Stimulated activated CD8-positive, alpha-beta memory T cell treated with anti-CD3 and anti-CD28 coated beads, Interleukin-2, amount 100 ng/mL, for 48 hours (primary cell): ENCODE results near the gene RNU1-4.
"Not testable (repeated sequence)": the region's sequence is repeated elsewhere in the genome, so short reads cannot be mapped to it uniquely, and the experiment has no call there.

Experiments used
- DNase-seq, 2 donors: peaks; one replicate each; pipeline ENCODE4 v3.0.0-alpha.2; 2020; ENCODE audit warnings: low read depth in 2 of 2

The RNU1-4 gene

DNA sequence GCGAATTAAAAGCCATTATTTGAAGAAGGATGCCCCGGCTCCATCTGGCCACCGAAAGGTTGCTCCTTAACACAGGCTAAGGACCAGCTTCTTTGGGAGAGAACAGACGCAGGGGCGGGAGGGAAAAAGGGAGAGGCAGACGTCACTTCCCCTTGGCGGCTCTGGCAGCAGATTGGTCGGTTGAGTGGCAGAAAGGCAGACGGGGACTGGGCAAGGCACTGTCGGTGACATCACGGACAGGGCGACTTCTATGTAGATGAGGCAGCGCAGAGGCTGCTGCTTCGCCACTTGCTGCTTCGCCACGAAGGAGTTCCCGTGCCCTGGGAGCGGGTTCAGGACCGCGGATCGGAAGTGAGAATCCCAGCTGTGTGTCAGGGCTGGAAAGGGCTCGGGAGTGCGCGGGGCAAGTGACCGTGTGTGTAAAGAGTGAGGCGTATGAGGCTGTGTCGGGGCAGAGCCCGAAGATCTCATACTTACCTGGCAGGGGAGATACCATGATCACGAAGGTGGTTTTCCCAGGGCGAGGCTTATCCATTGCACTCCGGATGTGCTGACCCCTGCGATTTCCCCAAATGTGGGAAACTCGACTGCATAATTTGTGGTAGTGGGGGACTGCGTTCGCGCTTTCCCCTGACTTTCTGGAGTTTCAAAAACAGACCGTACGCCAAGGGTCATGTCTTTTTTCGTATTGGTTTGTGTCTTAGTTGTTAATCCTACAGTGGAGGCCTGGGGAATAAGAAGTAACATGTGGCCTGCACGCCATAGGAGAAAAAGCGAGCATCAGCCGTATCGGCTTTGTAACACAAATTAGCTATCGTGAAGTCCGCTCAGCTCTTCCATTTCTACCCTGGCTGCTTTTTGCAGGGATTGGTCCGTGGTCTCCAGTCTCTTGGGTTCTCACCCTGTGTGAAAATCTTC is at the start of gene RNU1-4:
Gene RNU1-4 (plus strand): TSS at position 470 of the 918 bp plus-strand sequence.
- not testable (repeated sequence) for DNase-seq

- not testable (repeated sequence) for DNase-seq
Observed at GRCh38 chr1:16690971-16691682, 49.2 kb upstream of the RNU1-4 start.

DNA sequence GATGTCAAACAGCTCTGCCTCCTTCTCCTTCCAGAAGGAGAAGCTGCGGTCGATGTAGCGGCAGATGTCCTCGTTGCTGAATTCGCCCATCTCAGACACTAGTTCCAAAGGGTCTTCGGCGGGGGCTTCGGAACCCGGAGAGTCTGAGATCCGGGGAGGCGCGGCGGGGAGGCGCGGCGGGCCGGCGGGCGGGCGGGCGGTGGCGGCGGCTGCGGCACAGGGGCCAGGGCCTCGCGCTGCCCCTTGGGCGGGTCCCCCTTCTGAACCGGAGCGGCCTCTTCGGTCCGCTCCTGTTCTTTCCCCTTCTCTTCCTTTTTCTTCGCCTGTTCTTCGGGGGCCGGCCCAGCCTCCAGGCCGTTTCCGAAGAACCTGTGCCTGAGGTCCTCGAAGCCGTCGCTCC is 48.0 kb upstream of the RNU1-4 start:
- DNase-seq = not testable (repeated sequence)

DNA sequence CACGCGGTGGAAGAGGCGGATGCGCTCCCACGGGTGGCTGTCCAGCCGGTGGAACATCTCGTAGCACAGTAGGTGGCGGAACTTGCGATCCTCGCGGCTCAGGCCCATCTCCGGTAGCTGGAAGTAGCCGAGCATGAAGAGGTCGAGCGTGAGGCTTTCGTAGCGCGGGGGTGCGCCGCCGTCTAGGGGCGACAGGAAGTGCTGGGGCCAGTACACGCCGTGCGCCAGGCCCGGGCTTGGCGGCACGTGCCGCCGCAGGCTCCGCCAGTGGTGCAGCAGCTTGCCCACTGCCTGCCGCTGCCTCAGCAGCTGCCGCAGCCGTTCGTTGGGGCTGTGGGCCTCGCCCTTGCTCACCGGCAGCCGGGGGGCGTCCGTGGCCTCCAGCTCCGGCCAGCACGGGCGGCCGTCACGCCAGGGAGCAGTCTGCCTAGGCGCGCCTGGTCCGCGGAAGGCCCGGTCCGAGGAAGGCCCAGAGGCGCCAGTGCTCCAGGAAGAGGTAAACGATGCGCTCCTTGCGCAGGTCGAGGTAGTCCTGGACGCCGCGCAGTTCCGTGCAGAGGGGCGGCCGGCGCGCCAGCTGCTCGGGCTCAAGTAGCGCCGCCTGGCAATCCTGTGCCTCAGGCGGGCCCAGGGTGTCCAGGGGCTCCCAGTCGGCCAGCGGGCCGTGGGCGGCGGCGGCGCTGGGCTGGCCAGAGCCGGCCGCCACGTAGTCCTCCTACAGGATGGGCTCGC is 47.4 kb upstream of the RNU1-4 start:
- not testable (repeated sequence) for DNase-seq

- DNase-seq = not testable (repeated sequence)
Observed at GRCh38 chr1:16693449-16694307, 46.6 kb upstream of the RNU1-4 start.

DNA sequence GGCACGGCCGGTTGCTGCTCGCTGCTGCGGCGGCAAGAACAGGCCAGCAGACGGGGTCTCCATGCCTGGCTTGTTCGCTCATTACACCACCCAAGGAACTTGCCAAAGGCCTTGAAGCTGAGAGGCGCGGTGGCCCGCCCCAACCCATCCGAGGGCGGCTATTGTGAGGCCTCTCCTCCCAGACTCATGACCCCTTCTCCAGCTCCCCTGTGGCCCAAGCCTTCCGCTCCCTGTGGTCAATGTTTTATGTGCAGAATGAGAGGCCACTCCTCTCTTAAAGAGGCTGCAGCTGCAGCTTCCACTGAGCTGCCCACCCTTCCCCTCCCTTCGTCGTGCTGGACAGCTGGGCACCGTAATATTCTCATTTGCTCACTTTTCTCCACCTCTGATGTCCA is 46.0 kb upstream of the RNU1-4 start:
- DNase-seq = not testable (repeated sequence)

- DNase-seq = not testable (repeated sequence)
Observed at GRCh38 chr1:16696507-16697150, 43.7 kb upstream of the RNU1-4 start.

DNA sequence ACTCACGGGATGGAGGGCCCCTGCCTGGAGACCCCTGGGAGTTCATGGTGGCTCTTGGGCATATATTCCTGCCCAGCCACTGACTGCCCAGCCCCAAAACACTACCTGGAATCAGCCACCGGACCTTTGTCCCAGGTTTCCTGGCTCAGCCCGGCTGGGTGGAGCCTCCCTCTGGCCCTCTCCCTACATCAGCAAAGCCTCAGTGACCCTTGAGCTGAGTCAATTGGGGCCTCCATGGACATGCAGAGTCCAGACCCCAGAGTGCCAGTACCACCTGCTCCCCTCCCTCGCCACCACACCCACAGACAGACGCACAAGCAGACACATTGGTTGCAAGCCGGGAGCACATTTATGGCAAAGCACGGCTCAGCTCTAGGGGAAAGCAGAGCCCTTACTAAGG is 43.2 kb upstream of the RNU1-4 start:
- not testable (repeated sequence) for DNase-seq

- DNase-seq = not testable (repeated sequence)
Observed at GRCh38 chr1:16699440-16699839, 40.9 kb upstream of the RNU1-4 start.

- not testable (repeated sequence) for DNase-seq
Observed at GRCh38 chr1:16700138-16700895, 40.0 kb upstream of the RNU1-4 start.

- not testable (repeated sequence) for DNase-seq
Observed at GRCh38 chr1:16701189-16701588, 39.1 kb upstream of the RNU1-4 start.

DNA sequence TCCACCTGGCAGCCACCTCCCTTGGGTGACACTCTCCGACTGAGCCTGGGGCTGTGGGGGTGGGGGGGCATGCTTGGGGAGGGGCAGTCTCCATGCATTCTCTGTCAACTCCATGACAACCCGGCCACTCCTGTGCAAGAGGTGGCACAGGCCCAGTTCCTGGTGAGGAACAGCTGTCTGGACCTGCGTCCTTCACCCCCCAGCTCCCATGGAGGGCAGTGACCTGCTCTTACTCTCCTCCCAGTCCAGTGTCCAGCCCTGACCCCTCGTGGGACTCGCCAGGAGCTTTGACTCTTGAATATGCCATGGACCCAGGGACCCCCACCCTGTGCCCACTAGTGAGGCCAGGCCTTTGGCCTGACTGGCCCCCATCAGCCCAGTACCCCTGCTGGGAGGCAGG is 38.0 kb upstream of the RNU1-4 start:
- not testable (repeated sequence) for DNase-seq

- DNase-seq = not testable (repeated sequence)
Observed at GRCh38 chr1:16703141-16703540, 37.2 kb upstream of the RNU1-4 start.

DNA sequence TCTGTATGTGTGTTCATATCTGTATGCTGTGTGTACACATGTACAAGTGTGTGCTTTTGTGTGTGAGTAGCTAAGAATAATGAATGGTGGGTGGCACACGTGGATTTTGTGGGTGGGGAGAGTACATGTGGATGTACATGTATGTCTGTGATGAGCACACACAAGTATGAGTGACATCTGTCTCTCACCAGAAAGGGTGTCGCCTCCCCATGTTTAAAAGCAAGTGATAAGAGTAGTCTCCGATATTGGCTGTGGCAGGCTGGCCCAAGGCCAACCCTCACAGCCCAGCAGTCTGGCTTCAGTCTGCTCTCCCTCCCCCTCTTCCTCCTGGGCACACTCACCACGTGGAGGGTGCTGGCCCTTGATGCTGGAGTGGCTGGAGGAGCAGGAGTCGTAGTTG is 36.7 kb upstream of the RNU1-4 start:
- not testable (repeated sequence) for DNase-seq

DNA sequence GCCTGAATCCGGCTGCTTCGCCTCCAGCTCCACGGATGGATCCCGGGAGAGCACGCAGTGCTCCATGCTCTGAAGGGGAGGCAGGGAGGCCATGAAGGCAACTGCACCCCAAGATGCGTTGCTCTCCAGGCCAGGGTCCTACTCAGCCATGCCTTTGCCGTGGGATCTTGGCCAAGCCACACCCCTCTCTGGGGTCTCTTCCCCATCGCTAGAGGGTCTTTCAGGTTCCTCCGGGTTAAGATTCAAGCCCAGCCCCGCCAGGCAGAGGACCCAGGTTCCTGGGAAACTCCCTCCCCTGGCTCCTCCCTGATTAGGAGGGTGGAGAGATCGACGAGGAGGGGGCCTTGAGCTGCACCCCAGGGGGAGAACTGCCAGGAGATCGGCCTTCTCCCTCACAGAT is 36.2 kb upstream of the RNU1-4 start:
- not testable (repeated sequence) for DNase-seq

DNA sequence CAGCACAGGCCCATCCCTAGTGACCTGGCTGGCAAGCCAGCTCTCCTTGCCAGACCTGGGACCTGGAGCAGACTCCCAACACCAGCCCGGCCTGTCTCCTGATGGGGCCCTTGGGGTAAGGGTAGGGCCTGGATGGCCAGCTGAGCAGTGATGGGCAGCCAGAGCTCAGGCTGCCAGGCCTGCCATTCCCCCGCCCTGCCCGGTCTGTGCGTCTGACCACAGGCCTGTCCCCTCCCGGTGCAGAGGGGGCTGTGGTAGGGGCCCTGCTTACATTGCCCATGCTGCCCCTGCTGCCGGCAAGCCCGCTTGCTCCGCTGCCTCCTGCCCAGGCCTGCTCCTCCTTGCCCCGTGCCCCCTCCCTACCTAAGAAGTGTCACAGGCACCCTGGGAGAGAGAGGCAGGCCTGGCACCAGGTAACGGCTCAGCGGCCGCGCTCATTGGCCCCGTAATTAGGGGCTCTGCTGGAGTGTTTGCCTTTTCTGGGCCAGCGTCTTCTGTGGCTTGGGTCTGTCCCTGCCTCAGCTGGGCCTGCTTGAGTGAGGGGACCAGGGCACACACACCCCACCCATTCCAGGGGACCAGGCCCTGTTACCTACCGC is 35.7 kb upstream of the RNU1-4 start:
- DNase-seq = not testable (repeated sequence)

DNA sequence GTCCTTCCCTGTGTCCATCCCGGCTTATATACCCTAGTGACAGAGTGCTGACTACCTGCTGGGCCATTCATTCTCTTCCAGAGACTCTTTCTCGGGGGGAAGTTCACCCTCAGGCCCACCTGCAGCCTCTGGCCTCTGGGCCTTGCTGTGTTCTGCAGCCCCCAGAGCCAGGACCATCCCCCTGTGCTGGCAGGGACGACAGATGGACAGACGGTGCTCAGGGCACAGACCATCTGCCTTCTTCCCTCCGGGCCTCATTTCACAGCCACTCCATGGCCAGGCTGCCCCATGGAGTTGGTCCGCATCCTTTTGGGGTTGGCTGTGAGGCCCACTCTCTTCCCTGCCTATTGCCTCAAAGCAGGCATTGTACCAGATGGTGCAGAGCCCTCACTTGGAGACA is 34.0 kb upstream of the RNU1-4 start:
- not testable (repeated sequence) for DNase-seq

DNA sequence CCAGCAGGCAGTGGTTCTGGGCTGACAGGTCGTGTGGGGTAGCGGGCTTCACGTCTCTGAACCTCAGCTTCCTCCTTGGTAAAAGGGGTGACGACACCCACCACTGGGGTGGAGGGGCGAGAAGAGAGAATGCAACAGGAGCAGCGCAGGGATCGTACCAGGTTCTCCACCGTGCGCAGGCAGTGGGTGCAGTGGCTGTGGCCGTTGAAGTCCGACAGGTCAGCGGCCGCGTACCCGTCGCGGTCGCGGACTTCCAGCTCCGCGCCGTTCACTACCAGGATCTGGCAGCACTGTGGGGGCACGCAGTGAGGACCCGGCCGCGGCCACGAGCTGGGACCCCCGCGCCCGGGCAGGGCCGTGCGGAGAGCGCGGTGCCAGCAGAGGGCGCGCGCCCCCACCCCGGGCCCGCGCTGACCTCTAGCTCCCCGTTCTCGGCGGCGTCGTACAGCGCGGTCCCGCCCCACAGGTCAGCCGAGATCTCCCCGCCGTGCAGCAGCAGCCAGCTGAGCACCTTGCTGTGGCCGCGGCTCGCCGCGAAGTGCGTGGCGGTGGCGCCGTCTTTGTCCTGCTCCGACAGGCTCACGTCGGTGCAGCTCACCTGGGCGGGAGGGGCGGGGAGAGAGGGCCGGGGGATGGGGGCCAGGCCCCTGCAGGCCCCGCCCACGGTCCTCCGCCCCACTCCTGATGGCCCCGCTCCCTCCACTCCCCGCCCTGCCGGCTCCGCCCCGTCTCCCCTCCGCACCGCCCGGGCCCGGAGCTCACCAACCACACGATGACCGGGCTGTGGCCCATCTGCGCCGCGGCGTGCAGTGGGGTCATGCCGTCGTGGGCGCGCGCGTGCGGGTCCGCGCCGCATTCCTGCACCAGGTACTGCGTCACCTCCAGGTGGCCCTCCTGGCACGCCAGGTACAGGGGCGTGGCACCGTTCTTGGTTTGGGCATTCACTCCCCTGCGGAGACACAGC is 32.9 kb upstream of the RNU1-4 start:
- DNase-seq = not testable (repeated sequence)
